Measurements from ENCODE around the gene DYNC1LI2.

GRCh38 chr16:66758086-66758485, 6.7 kb upstream of the DYNC1LI2 start:
- TF ChIP-seq POLR2A (IDR thresholded peaks at IDR 0.05) (no peak), CTCF (IDR thresholded peaks at IDR 0.05) (no peak)
